GM18951 (cell line): Measurements from ENCODE around the gene GRAP.
A peak's percentile ranks its signal among the peaks of the same experiment; 100 is the strongest.
"Not testable (repeated sequence)": the region's sequence is repeated elsewhere in the genome, so short reads cannot be mapped to it uniquely, and the experiment has no call there.

Experiments used
- POLR2A ChIP-seq: IDR thresholded peaks from 4 replicates; pipeline ENCODE4 v1.6.1; 2011; ENCODE audit warnings: mild to moderate bottlenecking; ENCODE audit not compliant: insufficient read length, insufficient read depth; ENCODE audit errors: extremely low read depth
- in situ Hi-C: fragments of 300-500 bp; cut with MboI; formaldehyde crosslinking; loops from one replicate; pipeline ENCODE4 v1.12.0; 2022; ENCODE audit warnings: low sequenced_read_pairs, mixed read lengths, inconsistent platforms; ENCODE audit not compliant: unreplicated experiment

Gene GRAP

DNA sequence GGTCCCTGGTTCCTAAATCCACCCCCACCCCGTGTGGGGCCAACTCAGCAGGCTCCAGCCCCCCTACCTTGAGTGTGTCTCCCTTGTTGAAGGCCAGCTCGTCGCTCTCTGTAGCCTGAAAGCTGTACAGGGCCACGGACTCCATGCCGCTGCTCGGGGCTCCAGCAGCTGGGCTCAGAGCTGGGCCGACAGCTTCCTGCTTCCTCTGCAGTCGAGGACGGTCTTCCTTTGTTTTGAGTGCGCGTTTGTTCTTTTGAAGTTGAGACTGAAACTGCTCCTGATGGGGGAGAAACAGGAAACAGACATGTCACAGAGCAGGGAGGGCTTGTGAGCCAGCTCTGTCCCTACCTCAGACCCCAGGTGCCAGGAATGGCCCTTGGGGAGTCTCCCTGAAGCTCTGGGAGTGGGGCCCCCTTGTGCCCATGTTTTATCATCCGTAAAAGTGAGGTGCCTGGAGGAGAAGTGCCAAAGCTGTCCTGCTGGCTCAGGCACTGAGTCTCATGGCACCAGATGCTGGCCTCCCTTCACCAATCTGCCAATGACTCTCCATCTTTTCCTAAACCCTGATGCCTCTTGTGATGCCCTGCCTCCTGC is at the start of gene GRAP:
TSS of gene GRAP (minus strand) at position 176 of the 594 bp plus-strand sequence. CDS start at position 145, 31 bp downstream.
- in situ Hi-C loops, result not testable (repeated sequence)

- in situ Hi-C loops, result not testable (repeated sequence)
Observed at GRCh38 chr17:19093684-19094438, 47.1 kb upstream of the GRAP start.

DNA sequence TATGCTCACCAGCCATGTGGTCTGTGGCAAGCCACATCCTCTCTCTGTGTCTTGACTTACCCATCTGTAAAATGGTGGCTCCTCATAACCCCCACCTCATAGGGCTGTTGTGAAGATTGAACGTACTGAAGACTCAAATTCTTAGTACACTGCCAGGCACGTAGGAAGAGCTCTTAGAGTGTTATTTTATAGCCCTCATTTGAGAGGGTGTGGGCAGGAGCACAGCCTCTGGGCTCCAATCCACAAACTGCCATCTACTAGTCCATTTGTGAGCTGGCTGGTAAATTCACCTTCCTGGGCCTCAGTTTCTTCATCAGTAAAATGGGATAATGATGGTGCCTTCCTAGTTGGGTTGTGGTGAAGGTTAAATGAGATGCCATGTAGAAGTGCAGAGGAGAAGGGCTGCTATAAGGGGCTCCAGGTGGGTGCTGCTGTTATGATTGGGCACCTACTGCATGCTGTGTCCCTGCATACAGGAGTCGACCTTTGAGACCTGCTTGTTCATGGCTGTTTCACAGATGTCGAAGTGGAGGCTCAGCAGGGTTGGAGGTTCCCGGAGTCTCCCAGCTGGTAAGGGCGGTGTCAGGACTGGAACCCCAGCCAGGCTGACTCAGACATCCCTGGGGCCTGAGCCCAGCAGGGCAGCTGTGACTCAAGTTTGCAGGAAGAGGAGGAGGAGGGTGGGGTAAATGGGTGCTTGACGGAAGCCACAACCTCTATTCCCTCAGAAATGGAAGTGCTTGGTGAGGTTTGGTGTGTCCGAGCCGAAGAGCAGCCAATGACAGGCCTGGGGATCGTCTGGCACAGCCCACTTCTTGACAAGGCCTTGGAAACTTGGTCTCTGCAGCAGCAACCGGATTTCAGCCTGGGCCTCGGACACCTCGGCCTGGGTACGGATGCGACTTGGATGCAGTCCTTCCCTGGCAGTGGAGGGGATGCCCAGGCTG is 46.3 kb upstream of the GRAP start:
- in situ Hi-C loops, result not testable (repeated sequence)

DNA sequence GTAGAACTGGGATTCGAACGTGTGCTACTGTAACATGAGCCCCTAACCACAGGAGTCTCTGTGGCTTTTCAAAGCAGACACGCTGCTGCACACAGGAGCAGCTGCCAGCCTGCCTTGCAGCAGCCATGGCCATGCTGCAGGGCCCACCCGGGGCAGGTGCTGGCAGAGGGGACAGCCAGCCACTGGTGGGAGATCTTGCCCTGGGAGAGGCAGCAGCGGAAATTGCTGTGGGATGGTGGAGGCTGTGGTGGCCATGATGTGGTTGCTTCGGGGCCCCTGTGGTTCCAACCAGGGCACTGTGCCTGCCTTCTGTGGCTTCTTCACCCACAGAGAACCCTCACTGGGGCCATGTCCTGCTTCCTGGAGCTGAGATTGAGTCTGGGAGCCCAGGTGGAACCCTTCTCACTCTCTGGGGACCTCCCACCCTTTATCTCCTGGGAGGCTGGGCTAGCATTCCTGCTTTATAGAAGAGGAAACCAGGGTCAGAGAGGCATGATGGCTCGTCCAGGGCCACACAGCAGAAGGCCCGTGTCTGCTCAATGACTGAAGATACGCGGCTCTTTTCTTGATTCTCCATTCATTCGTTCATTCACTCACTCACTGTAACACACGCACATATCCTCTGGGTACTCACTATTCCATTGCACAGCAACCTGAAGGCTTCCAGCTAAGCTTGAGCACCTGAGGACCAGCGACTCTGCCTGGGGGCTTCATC is 43.5 kb upstream of the GRAP start:
- in situ Hi-C loops, result not testable (repeated sequence)

DNA sequence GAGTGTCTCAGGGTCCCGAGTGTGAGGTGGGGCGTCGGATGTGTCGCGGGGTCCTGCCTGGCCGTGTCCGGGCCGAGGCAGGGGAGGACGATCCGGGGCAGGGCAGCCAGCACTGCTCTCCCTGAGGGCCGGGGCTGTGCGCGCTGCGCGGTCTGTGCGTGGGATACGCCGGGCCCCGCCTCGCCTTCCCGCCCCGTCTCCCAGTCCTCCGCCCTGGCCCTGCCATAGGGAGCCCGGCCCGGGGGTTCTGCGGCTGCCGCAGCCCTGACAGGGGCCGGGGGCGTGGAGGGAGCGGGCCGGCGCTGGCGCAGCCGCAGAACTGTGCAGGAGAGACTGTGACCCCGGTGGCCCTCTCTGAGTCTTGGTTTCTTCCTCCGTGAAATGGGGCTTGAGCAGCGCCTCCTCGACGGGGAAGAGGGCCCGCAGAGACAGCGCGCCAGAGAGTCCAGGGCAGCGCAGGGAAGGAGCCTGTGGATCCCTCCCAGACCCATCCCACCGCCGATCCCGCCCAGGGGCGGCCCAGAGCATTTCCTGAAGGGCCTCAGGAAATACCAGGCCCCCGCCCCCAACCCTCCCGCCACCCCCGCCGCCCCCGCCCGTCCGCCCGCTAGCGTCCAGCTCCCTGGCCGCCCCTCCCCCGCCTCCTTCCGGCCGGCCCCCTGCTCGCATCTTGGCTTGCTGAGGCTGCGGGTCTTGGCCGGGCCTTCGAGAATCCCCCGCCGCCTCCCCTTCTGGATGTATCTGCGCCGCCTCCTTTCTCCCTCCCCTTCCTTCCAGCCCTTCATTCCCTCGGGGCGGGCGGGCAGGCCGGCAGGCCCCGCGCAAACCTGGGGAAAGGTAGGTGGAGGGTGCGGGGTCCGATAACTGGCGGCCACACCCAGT is 42.3 kb upstream of the GRAP start:
- in situ Hi-C loops, result not testable (repeated sequence)

DNA sequence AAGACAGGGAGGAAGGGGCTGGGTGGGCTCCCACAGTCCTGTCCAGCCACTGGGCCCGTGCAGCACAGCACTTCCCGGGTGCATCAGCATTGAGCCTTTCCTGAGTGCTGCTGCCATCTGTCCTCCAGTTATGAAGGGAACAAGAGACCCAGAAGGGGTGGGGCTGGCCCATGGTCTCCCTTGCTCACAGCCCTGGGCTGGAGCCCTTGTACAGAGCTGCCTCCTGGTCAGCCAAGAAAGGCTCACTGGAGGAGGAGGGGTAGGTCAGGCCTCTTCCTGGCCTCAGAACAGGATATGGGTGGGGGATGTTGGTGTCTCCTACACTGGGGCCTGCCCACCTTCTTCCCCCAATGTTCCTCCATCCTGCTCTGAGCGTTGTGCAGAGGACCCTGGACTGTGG is 30.6 kb upstream of the GRAP start:
- in situ Hi-C loops, result not testable (repeated sequence)

- in situ Hi-C loops, result not testable (repeated sequence)
Observed at GRCh38 chr17:19076398-19077192, 29.8 kb upstream of the GRAP start.

- in situ Hi-C loops, result not testable (repeated sequence)
Observed at GRCh38 chr17:19070318-19071168, 23.8 kb upstream of the GRAP start.

DNA sequence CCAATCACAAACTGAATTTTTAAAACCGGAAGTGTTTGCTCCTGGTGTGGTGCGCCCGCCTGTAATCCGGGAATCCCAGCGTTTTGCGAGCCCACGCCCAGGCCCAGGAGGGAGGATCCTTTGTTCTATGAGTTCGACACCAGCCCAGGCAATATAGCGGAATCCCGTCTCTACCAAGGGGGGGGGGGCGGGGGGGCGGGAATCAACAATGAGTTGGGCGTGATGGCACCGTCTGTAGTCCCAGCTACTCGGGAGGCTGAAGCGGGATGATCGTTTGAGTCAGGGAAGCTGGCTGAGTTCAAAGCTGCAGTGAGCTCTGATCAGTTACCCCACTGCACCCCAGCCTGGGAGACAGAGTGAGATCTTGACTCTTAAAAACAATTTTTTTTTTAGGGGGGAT is 17.6 kb upstream of the GRAP start:
- in situ Hi-C loops, result not testable (repeated sequence)

- TF ChIP-seq POLR2A, result peak; percentile 27
- in situ Hi-C loops, result not testable (repeated sequence)
Observed at GRCh38 chr17:19063326-19063956, 16.7 kb upstream of the GRAP start.

- in situ Hi-C loops, result not testable (repeated sequence)
Observed at GRCh38 chr17:19062718-19063325, 16.1 kb upstream of the GRAP start.

DNA sequence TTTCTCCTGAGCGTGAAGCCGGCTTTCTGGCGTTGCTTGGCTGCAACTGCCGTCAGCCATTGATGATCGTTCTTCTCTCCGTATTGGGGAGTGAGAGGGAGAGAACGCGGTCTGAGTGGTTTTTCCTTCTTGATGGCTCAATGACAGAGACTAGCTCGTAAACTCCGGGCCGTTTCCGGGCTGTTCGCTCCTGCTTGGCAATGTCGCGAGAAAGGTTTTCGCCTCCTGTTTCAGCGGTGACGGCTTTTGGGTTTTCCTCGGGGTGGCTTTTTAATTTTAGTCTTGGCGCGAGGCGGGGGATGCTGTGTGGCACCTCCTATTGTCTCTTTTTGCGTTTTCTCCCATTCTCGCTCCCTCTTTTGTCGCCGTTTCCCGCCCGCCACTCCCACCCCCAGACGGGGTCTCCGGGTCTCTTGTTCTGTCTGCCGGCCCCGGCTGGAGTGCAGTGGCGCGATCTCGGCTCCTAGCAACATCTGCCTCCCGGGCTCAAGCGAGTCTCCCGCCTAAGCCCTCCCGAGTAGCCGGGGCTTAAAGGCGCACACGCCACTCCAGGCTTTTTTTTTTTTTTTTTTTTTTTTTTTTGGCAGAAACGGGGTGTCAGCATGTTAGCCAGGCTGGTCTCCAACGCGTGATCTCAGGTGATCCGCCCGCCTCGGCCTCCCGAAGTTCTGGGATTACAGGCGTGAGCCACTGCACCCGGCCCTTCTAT is 15.4 kb upstream of the GRAP start:
- in situ Hi-C loops, result not testable (repeated sequence)

DNA sequence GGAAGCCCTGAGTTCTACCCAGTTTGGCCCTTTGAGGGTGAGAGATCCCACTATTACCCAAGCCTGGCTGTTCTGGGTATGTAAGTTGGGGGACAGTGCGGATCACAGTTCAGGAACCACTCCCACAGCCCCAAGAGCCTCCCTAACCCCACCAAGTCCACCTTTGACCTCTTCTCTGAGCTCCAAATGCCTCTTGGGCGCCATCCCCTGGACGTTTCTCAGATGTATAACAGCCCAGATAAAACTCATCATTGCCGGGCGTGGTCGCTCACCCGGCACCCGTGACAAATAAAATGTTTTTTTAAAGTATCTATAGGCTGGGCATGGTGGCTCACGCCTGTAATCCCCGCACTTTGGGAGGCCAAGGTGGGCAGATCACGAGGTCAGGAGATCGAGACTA is 8.7 kb upstream of the GRAP start:
- in situ Hi-C loops, result not testable (repeated sequence)

DNA sequence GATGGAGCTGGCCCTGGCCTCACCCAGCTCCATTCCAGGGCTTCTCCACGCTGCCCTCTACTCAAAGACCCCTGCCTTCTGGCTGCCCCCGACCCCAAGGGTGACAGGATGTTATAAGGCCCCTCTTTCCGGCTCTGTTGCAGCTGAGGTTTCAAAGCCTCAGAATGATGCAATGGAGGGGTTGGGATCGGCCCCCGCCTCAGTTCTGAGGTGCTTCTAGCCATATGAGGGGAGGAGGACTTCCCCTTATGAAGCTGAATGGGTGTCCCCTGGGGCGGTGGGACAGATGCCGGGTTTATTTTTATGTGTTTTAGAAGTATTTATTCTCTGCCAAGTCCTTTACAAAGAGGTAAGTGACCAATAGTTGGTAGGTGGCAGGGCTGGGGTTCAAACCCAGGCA is 2.1 kb upstream of the GRAP start:
- in situ Hi-C loops, result not testable (repeated sequence)

GRCh38 chr17:19047510-19047909 is 753 bp upstream of the GRAP start:
- in situ Hi-C loops, result not testable (repeated sequence)

- in situ Hi-C loops, result not testable (repeated sequence)
Observed at GRCh38 chr17:19044643-19045042, 2.1 kb downstream of the GRAP start.
